Transverse colon (tissue), 4 donors: ENCODE data around the gene METTL5. TPM values are rescaled to one million over a fixed set of nuclear protein-coding genes. Genes with fewer than 3 reads are reported as not detected.
"Not testable (repeated sequence)": the region's sequence is repeated elsewhere in the genome, so short reads cannot be mapped to it uniquely, and the experiment has no call there.

Experiments
- DNase-seq: peaks from one replicate; pipeline ENCODE4 v3.0.0-alpha.2; 2019
- H3K27ac ChIP-seq, 4 donors: fragments of 200-600 bp; sonication (generic); 2 replicates each; pipeline ENCODE4 v1.5.1; 2016 to 2018; ENCODE audit warnings: inconsistent platforms in 4 of 4
- H3K27me3 ChIP-seq: fragments of 200-600 bp; sonication (generic); 2 replicates; pipeline ENCODE4 v1.5.1; 2017; ENCODE audit warnings: inconsistent platforms
- H3K36me3 ChIP-seq, 4 donors: fragments of 200-600 bp; sonication (generic); 2 replicates each; pipeline ENCODE4 v1.5.1; 2017 to 2019; ENCODE audit warnings: inconsistent platforms in 4 of 4
- H3K4me1 ChIP-seq, 4 donors: fragments of 200-600 bp; sonication (generic); 2 replicates each; pipeline ENCODE4 v1.5.1; 2017 to 2020; ENCODE audit warnings: inconsistent platforms in 4 of 4
- H3K4me3 ChIP-seq, 4 donors: fragments of 200-600 bp; sonication (generic); 1 replicate in 1 of 4; 2 replicates in 3 of 4; pipeline versions ENCODE4 v1.5.1 to v1.6.1; 2017 to 2019; ENCODE audit warnings: inconsistent platforms in 4 of 4
- H3K9me3 ChIP-seq, 2 donors: fragments of 200-600 bp; sonication (generic); 2 replicates each; pipeline ENCODE4 v1.5.1; 2017 to 2019; ENCODE audit warnings: inconsistent platforms in 2 of 2
- CTCF ChIP-seq, 5 experiments: fragments of 200-600 bp in 3 of 5; fragments of 450-650 bp in 2 of 5; sonication (generic) in 3 of 5; IDR thresholded peaks; 1 replicate in 2 of 5; 2 replicates in 3 of 5; pipeline ENCODE4 v1.5.1; 2016 to 2017; ENCODE audit warnings: antibody characterized with exemption in 5 of 5, inconsistent platforms in 3 of 5, mild to moderate bottlenecking in 2 of 5, moderate library complexity in 1 of 5
- EP300 ChIP-seq: sonication (generic); formaldehyde crosslinking; IDR thresholded peaks from one replicate; pipeline ENCODE4 v1.6.1; 2017; ENCODE audit warnings: antibody characterized with exemption, low read depth
- POLR2A ChIP-seq: fragments of 450-650 bp; IDR thresholded peaks from one replicate; pipeline ENCODE4 v1.6.1; 2016; ENCODE audit warnings: antibody characterized with exemption, mild to moderate bottlenecking, moderate library complexity
- POLR2AphosphoS5 ChIP-seq, 3 donors: sonication (generic); formaldehyde crosslinking; IDR thresholded peaks; one replicate each; pipeline ENCODE4 v1.6.1; 2016; ENCODE audit warnings: antibody characterized with exemption in 3 of 3
- WGBS, 2 donors: methylation state at CpG; one replicate each; pipeline ENCODE4 v1.1.5; 2018; ENCODE audit warnings: low coverage in 1 of 2; 5-methylcytosine and 5-hydroxymethylcytosine counted together
- in situ Hi-C, 4 donors: fragments of 200-750 bp; cut with MboI; loops; one replicate each; pipeline versions ENCODE4 v1.15.0 to v1.15.1; 2017; ENCODE audit warnings: low sequenced_read_pairs in 3 of 4, low pct_ligation_motif_present in 1 of 4, low pct_unique_long_range_greater_than_20kb in 1 of 4
- intact Hi-C: fragments of 100-400 bp; cut with DNase I; formaldehyde crosslinking; loops from one replicate; pipeline ENCODE4 v1.15.1; 2023; ENCODE audit warnings: low total_unique reads
- total RNA-seq, 4 donors: library from RNA; depleted of rRNA; stranded (reverse); fragments of >200 nt; gene quantifications; one replicate each; pipeline ENCODE4 v1.1.0, GENCODE V29; 2016

The METTL5 gene
- total RNA-seq, 4 donors from 2014 or later: 10.5 to 35.7 (median 34.1) TPM; not detected in 1

GRCh38 chr2:169859423-169859822, 34.7 kb upstream of the METTL5 start:
- WGBS, 2 donors: 94 to 96% methylated on average over 4 of the region's 4 CpGs
- Histone ChIP-seq H3K9me3 (no peaks in the 10 kb centered on the region), H3K36me3 (no peaks in the 10 kb centered on the region), H3K4me1 (no peaks in the 10 kb centered on the region), H3K27ac (no peak overlapping the region), H3K27me3 (no peaks in the 10 kb centered on the region), H3K4me3 (no peak overlapping the region)
- in situ Hi-C loops: no loop called here
- intact Hi-C loops: no loop called here
- no peak for TF ChIP-seq POLR2AphosphoS5 (IDR thresholded peaks at IDR 0.05)
- TF ChIP-seq POLR2A: no peak
- TF ChIP-seq EP300: no peak
- TF ChIP-seq CTCF (IDR thresholded peaks at IDR 0.05): no peak
- no peak for DNase-seq

- in situ Hi-C loops: not testable (repeated sequence)
- WGBS, 2 donors: 94 to 100% methylated on average over 2 to 23 of the region's 42 CpGs
Observed at GRCh38 chr2:169855281-169856258, 30.9 kb upstream of the METTL5 start.

GRCh38 chr2:169853041-169853668, 28.4 kb upstream of the METTL5 start:
- in situ Hi-C loops (no loop called here), intact Hi-C loops (no loop called here)
- H3K9me3 ChIP-seq: no peaks in the 10 kb centered on the region
- no peak for TF ChIP-seq POLR2A
- TF ChIP-seq POLR2AphosphoS5 (IDR thresholded peaks at IDR 0.05): no peak
- no peak for TF ChIP-seq CTCF (IDR thresholded peaks at IDR 0.05)
- no peak for TF ChIP-seq EP300
- H3K27ac ChIP-seq: no peak overlapping the region
- WGBS, 2 donors: 83 to 85% methylated on average over 4 of the region's 4 CpGs
- DNase-seq: no peak
- H3K36me3 ChIP-seq: no peaks in the 10 kb centered on the region
- no peak overlapping the region for H3K4me3 ChIP-seq
- peaks cover 0 to 7% (median 0%) of the 10 kb centered on the region in 4 donors for H3K4me1 ChIP-seq
- no peaks in the 10 kb centered on the region for H3K27me3 ChIP-seq

More at GRCh38 chr2:169855281-169856258, 30.9 kb upstream of the METTL5 start:
- H3K27me3 ChIP-seq, H3K4me3 ChIP-seq, H3K36me3 ChIP-seq, H3K27ac ChIP-seq, DNase-seq, intact Hi-C loops, H3K9me3 ChIP-seq, H3K4me1 ChIP-seq: not testable (repeated sequence)

GRCh38 chr2:169849710-169850109, 25.0 kb upstream of the METTL5 start:
- in situ Hi-C loops: no loop called here
- intact Hi-C loops: no loop called here
- Histone ChIP-seq H3K9me3 (no peaks in the 10 kb centered on the region), H3K4me3 (no peak overlapping the region), H3K36me3 (no peaks in the 10 kb centered on the region), H3K27me3 (no peaks in the 10 kb centered on the region), H3K27ac (no peak overlapping the region), H3K4me1 (peaks cover 0 to 19% (median 0%) of the 10 kb centered on the region in 4 donors)
- 100% methylated on average over 1 of the region's 1 CpG for WGBS, 2 donors
- TF ChIP-seq POLR2AphosphoS5 (IDR thresholded peaks at IDR 0.05): no peak
- TF ChIP-seq EP300: no peak
- no peak for TF ChIP-seq CTCF (IDR thresholded peaks at IDR 0.05)
- no peak for TF ChIP-seq POLR2A
- no peak for DNase-seq

GRCh38 chr2:169848959-169849693, 24.4 kb upstream of the METTL5 start:
- DNase-seq, in situ Hi-C loops, intact Hi-C loops, H3K36me3 ChIP-seq, H3K9me3 ChIP-seq, H3K27me3 ChIP-seq, H3K4me3 ChIP-seq, H3K27ac ChIP-seq: not testable (repeated sequence)
- WGBS, 2 donors: 81 to 83% methylated on average over 4 to 8 of the region's 8 CpGs
- H3K4me1 ChIP-seq: peaks cover 0 to 19% (median 0%) of the 10 kb centered on the region in 4 donors
